Endothelial cell of umbilical vein (primary cell): ENCODE results near the gene EIF3K. TPM values are rescaled to one million over a fixed set of nuclear protein-coding genes. Genes with fewer than 3 reads are reported as not detected.

ENCODE experiments used
- BruUV-seq: library from RNA; stranded (reverse); fragments of 400-500 nt; replicated peaks from 2 replicates; lab custom pipeline; 2021; lab: Mats Ljungman, UMichigan
- CTCF ChIA-PET: fragments of 300-600, 350-600 bp; sonication (Branson Sonifier 250); formaldehyde crosslinking; loops from one replicate; lab custom pipeline; 2021; ENCODE audit warnings: antibody characterized with exemption, inconsistent platforms; lab: Charles Lee
- POLR2A ChIA-PET: fragments of 300-600, 350-600 bp; sonication (Branson Sonifier 250); formaldehyde crosslinking; loops from one replicate; lab custom pipeline; 2021; ENCODE audit warnings: antibody characterized with exemption, inconsistent platforms; lab: Charles Lee
- DNase-seq: peaks from one replicate; pipeline ENCODE4 v3.0.0-alpha.2; 2011; ENCODE audit warnings: low read depth, low spot score
- FAIRE-seq: peaks from 2 replicates; lab custom pipeline; 2011; peaks lifted over from hg19 to GRCh38; lab: Jason Lieb, UNC
- H2AFZ ChIP-seq: 2 replicates; pipeline ENCODE4 v1.6.0; 2012; ENCODE audit warnings: low read depth, low read length, control low read depth, inconsistent platforms
- H3K27ac ChIP-seq: 2 replicates; pipeline ENCODE4 v1.5.1; 2011; ENCODE audit warnings: low read depth, mild to moderate bottlenecking, control low read depth, low read length, moderate library complexity; ENCODE audit not compliant: insufficient read depth
- H3K27me3 ChIP-seq, 2 experiments: 2 replicates each; pipeline versions ENCODE4 v1.6.0 to v1.6.1; 2011; ENCODE audit warnings: low read length in 2 of 2, mixed read lengths in 1 of 2; ENCODE audit not compliant: control insufficient read depth in 2 of 2, insufficient read depth in 2 of 2
- H3K36me3 ChIP-seq, 2 experiments: 2 replicates in 1 of 2; 3 replicates in 1 of 2; pipeline ENCODE4 v1.5.1; 2011; ENCODE audit warnings: low read length in 2 of 2, mild to moderate bottlenecking in 1 of 2, moderate library complexity in 1 of 2; ENCODE audit not compliant: control insufficient read depth in 2 of 2, insufficient read depth in 2 of 2; ENCODE audit errors: extremely low read depth in 1 of 2
- H3K4me1 ChIP-seq: 3 replicates; pipeline ENCODE4 v1.5.1; 2011; ENCODE audit warnings: mild to moderate bottlenecking, low read length; ENCODE audit not compliant: control insufficient read depth, insufficient read depth; ENCODE audit errors: extremely low read depth
- H3K4me2 ChIP-seq: 2 replicates; pipeline ENCODE4 v1.6.1; 2011; ENCODE audit warnings: low read length, control low read depth, mixed read lengths; ENCODE audit not compliant: insufficient read depth
- H3K4me3 ChIP-seq, 3 experiments: fragments of 200-600 bp in 1 of 3; sonication (generic), shearing (Covaris generic) in 1 of 3; replicated peaks in 1 of 3; 2 replicates each; pipeline ENCODE4 v1.5.1; 2011 to 2016; ENCODE audit warnings: control low read depth in 3 of 3, low read length in 3 of 3, mild to moderate bottlenecking in 2 of 3, inconsistent platforms in 1 of 3, low read depth in 1 of 3, moderate library complexity in 1 of 3; ENCODE audit not compliant: insufficient read depth in 1 of 3
- H3K79me2 ChIP-seq: 2 replicates; pipeline ENCODE4 v1.6.0; 2012; ENCODE audit warnings: low read length, inconsistent platforms; ENCODE audit not compliant: control insufficient read depth, insufficient read depth
- H3K9ac ChIP-seq: replicated peaks from 2 replicates; pipeline ENCODE3; 2011; ENCODE audit warnings: low read length, control low read depth; ENCODE audit not compliant: insufficient read depth; ENCODE audit errors: extremely low read depth
- H3K9me1 ChIP-seq: replicated peaks from 3 replicates; pipeline ENCODE4 v1.6.0; 2011; ENCODE audit warnings: mild to moderate bottlenecking, low read length; ENCODE audit not compliant: control insufficient read depth, insufficient read depth; ENCODE audit errors: extremely low read depth
- H3K9me3 ChIP-seq: replicated peaks from 2 replicates; pipeline ENCODE4 v1.5.1; 2012; ENCODE audit warnings: low read length, inconsistent platforms; ENCODE audit not compliant: control insufficient read depth, insufficient read depth
- H4K20me1 ChIP-seq: replicated peaks from 2 replicates; pipeline ENCODE3; 2011; ENCODE audit warnings: mild to moderate bottlenecking, low read length; ENCODE audit not compliant: control insufficient read depth, insufficient read depth; ENCODE audit errors: extremely low read depth
- EZH2 ChIP-seq: IDR thresholded peaks from 2 replicates; pipeline ENCODE4 v1.6.1; 2012; ENCODE audit warnings: borderline replicate concordance, low read depth, mild to moderate bottlenecking, moderate library complexity, low read length, inconsistent platforms; ENCODE audit not compliant: severe bottlenecking
- FOS ChIP-seq: IDR thresholded peaks from 2 replicates; pipeline ENCODE4 v1.6.1; 2011; ENCODE audit warnings: mild to moderate bottlenecking, low read length, moderate library complexity, borderline replicate concordance; ENCODE audit not compliant: insufficient read depth
- GATA2 ChIP-seq: IDR thresholded peaks from 2 replicates; pipeline ENCODE4 v1.7.0; 2011; ENCODE audit warnings: low read depth, mild to moderate bottlenecking, moderate library complexity, mixed read lengths, low read length; ENCODE audit not compliant: insufficient read length, insufficient read depth
- JUN ChIP-seq: IDR thresholded peaks from 2 replicates; pipeline ENCODE4 v1.6.1; 2011; ENCODE audit warnings: borderline replicate concordance, low read depth; ENCODE audit not compliant: insufficient read length, insufficient read depth
- MYC ChIP-seq: IDR thresholded peaks from one replicate; pipeline ENCODE4 v1.6.1; 2011; ENCODE audit warnings: mild to moderate bottlenecking, low read depth, low read length
- POLR2A ChIP-seq: IDR thresholded peaks from 2 replicates; pipeline ENCODE4 v1.6.1; 2012; ENCODE audit warnings: low read depth, mild to moderate bottlenecking, control low read depth, low read length
- POLR2AphosphoS5 ChIP-seq: IDR thresholded peaks from 2 replicates; pipeline ENCODE4 v1.6.1; 2012; ENCODE audit warnings: low read depth, mild to moderate bottlenecking, control low read depth, low read length, moderate library complexity; ENCODE audit not compliant: insufficient read depth
- dilution Hi-C: fragments of 300-500 bp; cut with MboI; formaldehyde crosslinking; loops from one replicate; pipeline ENCODE4 v1.15.0; 2019; ENCODE audit warnings: low sequenced_read_pairs; ENCODE audit not compliant: extremely low pct_ligation_motif_present
- intact Hi-C: fragments of 100-400 bp; cut with micrococcal nuclease; formaldehyde crosslinking; loops from one replicate; pipeline ENCODE4 v1.10.0; 2022
- polyA plus RNA-seq, 4 experiments: library from polyadenylated mRNA; depleted of rRNA in 3 of 4; stranded (reverse) in 3 of 4; unstranded in 1 of 4; fragments of >200 nt; gene quantifications; 2 replicates each; pipeline versions ENCODE4 v1.2.1 to v1.2.3, GENCODE V29; 2011 to 2012; ENCODE audit warnings: missing spikeins in 1 of 4
- total RNA-seq: library from RNA; stranded (reverse); gene quantifications from 2 replicates; pipeline ENCODE4 v1.2.3, GENCODE V29; 2021
- TF ChIP-seq, protein P1 (sequence below), 2 donors: IDR thresholded peaks; 1 replicate in 1 of 2; 2 replicates in 1 of 2; pipeline ENCODE4 v1.5.1; 2011; ENCODE audit warnings: low read length in 2 of 2, mild to moderate bottlenecking in 2 of 2, moderate library complexity in 2 of 2, control low read depth in 1 of 2, inconsistent platforms in 1 of 2, low read depth in 1 of 2; ENCODE audit not compliant: insufficient read depth in 1 of 2; ENCODE audit errors: extremely low read depth in 1 of 2
- TF ChIP-seq, protein P2 (sequence below): IDR thresholded peaks from 2 replicates; pipeline ENCODE4 v1.6.1; 2011; ENCODE audit not compliant: insufficient read depth, insufficient read length

EIF3K gene
- total and polyA plus RNA-seq, 2 donors (not counting 3 experiments of a cell fraction or from before 2014, with no cell fraction given) = 267 to 584 TPM

DNA sequence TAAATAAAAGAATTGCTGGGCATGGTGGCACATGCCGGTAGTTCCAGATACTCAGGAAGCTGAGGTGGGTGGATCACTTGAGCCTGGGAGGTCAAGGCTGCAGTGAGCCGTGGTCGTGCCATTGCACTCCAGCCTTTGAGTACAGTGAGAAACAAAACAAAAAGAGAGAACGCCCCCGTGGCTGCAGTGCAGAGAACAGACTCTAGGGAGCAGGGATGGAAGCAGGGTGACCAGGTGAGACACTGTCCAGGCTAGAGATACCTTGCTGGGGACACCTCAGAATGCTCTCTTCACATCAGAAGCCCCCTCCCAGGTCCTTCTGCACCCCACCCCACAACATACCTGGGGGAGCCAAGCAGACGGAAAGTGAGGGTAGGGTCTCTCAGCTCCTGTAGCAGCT is 26.0 kb upstream of the EIF3K start:
- Histone ChIP-seq H3K4me1 (no peaks in the 10 kb centered on the region), H3K27me3 (no peaks in the 10 kb centered on the region), H3K79me2 (no peaks in the 10 kb centered on the region), H3K4me2 (no peak overlapping the region), H3K9ac (no peak overlapping the region), H3K27ac (no peak overlapping the region), H4K20me1 (no peaks in the 10 kb centered on the region), H3K9me3 (no peaks in the 10 kb centered on the region), H3K9me1 (no peaks in the 10 kb centered on the region), H3K4me3 (no peak overlapping the region), H3K36me3 (no peaks in the 10 kb centered on the region), H2AFZ (no peak overlapping the region)
- intact Hi-C loops = no loop called here
- DNase-seq = no peak
- POLR2A ChIA-PET = no interaction called here
- CTCF ChIA-PET = interaction anchor here (1.4 kb wide), 1 partner anchor 17 kb away, joined by 3 read pairs; no protein-coding TSS in a partner anchor
- TF ChIP-seq EZH2 (no peak), POLR2AphosphoS5 (no peak), FOS (no peak), GATA2 (no peak), POLR2A (no peak), MYC (no peak), JUN (no peak)
- TF ChIP-seq, protein P1, sequence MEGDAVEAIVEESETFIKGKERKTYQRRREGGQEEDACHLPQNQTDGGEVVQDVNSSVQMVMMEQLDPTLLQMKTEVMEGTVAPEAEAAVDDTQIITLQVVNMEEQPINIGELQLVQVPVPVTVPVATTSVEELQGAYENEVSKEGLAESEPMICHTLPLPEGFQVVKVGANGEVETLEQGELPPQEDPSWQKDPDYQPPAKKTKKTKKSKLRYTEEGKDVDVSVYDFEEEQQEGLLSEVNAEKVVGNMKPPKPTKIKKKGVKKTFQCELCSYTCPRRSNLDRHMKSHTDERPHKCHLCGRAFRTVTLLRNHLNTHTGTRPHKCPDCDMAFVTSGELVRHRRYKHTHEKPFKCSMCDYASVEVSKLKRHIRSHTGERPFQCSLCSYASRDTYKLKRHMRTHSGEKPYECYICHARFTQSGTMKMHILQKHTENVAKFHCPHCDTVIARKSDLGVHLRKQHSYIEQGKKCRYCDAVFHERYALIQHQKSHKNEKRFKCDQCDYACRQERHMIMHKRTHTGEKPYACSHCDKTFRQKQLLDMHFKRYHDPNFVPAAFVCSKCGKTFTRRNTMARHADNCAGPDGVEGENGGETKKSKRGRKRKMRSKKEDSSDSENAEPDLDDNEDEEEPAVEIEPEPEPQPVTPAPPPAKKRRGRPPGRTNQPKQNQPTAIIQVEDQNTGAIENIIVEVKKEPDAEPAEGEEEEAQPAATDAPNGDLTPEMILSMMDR (IDR thresholded peaks at IDR 0.05; ENCODE audit: extremely low read depth in 1 of 2, insufficient read depth in 1 of 2, low read depth in 1 of 2, low read length in 2 of 2) = no peak
- TF ChIP-seq, protein P2, sequence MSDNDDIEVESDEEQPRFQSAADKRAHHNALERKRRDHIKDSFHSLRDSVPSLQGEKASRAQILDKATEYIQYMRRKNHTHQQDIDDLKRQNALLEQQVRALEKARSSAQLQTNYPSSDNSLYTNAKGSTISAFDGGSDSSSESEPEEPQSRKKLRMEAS = no peak
- no peak for FAIRE-seq
- BruUV-seq = no TSS peak
- dilution Hi-C loops = no loop called here
